Measurements from ENCODE around the gene MYO18B. TPM values are rescaled to one million over a fixed set of nuclear protein-coding genes. Genes with fewer than 3 reads are reported as not detected.

Gene MYO18B
- total and polyA plus RNA-seq, 2 of the 4 experiments (the other 2 are of a cell fraction): under 0.01 TPM; not detected in 1

DNA sequence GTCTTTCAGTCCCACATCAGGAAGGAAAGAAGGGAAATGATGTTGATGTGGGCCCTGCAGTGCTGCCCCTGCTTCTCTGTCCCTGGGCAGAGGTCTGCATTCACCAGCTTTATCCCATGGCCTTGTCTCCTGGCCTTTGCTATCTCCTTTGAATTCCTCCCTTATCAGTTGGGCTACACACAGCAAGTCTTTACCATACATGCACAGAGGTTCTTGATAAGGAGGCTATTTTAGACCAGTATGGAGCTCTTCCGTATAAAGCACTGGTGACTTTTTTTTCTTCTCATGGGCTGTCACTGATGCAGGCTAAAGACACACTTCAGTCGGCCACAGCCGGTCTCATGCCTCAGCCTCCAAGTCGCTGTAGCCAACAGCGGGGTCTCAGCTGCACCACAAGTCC is 20.2 kb downstream of the MYO18B start:
- H3K79me1 ChIP-seq (ENCODE audit: low read depth in 1 of 2, low read length in 2 of 2): no peaks in the 10 kb centered on the region
- H3K23ac ChIP-seq (ENCODE audit: low read depth, low read length): no peak overlapping the region
- 0 out of 2 replicates have a peak overlapping the region, but pooled peaks have one; percentile 40 for H2BK20ac ChIP-seq (ENCODE audit: low read depth, low read length)
- H3K9ac ChIP-seq (ENCODE audit: low read depth, low read length): no peak overlapping the region
- DNase-seq (no peak), ATAC-seq (ENCODE audit: low read depth) (no peak)
- H3K9me3 ChIP-seq (ENCODE audit: control insufficient read depth, insufficient read depth, low read length): peaks cover 12% of the 10 kb centered on the region
- no peak overlapping the region for H3K14ac ChIP-seq (replicated peaks; ENCODE audit: low read depth, low read length)
- no peak overlapping the region for H2BK15ac ChIP-seq (ENCODE audit: low read depth, low read length)
- no peaks in the 10 kb centered on the region for H4K20me1 ChIP-seq (ENCODE audit: insufficient read depth, low read length)
- in situ Hi-C loops (cut with MboI; ENCODE audit: low sequenced_read_pairs): no loop called here
- BruUV-seq (replicated peaks): no TSS peak
- no peaks in the 10 kb centered on the region for H3K27me3 ChIP-seq (ENCODE audit: control insufficient read depth, insufficient read depth, low read length)
- no peaks in the 10 kb centered on the region for H3K36me3 ChIP-seq (ENCODE audit: control insufficient read depth, insufficient read depth, low read length)
- WGBS, 2 experiments (ENCODE audit: extremely low coverage in 2 of 2, insufficient read length in 1 of 2): 60% methylated on average over 1 of the region's 5 CpGs; no CpG with 5 or more reads in 1 of the 2 experiments
- H4K8ac ChIP-seq (ENCODE audit: low read depth in 2 of 2, low read length in 2 of 2): no peak overlapping the region
- H3K9me1 ChIP-seq (ENCODE audit: insufficient read depth, low read length): 0 out of 2 replicates have a peak, but pooled peaks cover 5% of the 10 kb centered on the region
- H2AK5ac ChIP-seq (ENCODE audit: low read depth, low read length): no peak overlapping the region
- no peak overlapping the region for H4K91ac ChIP-seq (ENCODE audit: insufficient read depth, low read depth, low read length)
- H3K27ac ChIP-seq (ENCODE audit: insufficient read depth, low read length): no peak overlapping the region
- intact Hi-C loops (cut with micrococcal nuclease): no loop called here
- H2BK120ac ChIP-seq (ENCODE audit: low read depth, low read length): no peak overlapping the region
- no peak overlapping the region for H3K4me3 ChIP-seq (ENCODE audit: insufficient read depth, low read depth, low read length)
- H3K18ac ChIP-seq (ENCODE audit: low read depth, low read length): no peak overlapping the region
- no peak overlapping the region for H3K56ac ChIP-seq (ENCODE audit: extremely low read depth, insufficient read depth, low read length)
- ChIA-PET CTCF (no interaction called here), POLR2A (ENCODE audit: unreplicated experiment) (no interaction called here)
- H4K5ac ChIP-seq (ENCODE audit: low read depth, low read length): no peak overlapping the region
- no peak overlapping the region for H2AK9ac ChIP-seq (replicated peaks; ENCODE audit: low read depth, low read length, poor library complexity)
- H3K4me1 ChIP-seq (ENCODE audit: control insufficient read depth, insufficient read depth, low read length): no peaks in the 10 kb centered on the region
- H2AFZ ChIP-seq (replicated peaks; ENCODE audit: low read length, poor library complexity): peak overlapping the region; percentile 27
- dilution Hi-C loops (cut with HindIII; ENCODE audit: low sequenced_read_pairs, unreplicated experiment): no loop called here
- no peak overlapping the region for H2BK5ac ChIP-seq (ENCODE audit: low read depth, low read length, poor library complexity, severe bottlenecking)
- TF ChIP-seq CHD1 (IDR thresholded peaks at IDR 0.05; ENCODE audit: low read depth, low read length): no peak
- TF ChIP-seq CEBPB (IDR thresholded peaks at IDR 0.05; ENCODE audit: low read depth, low read length): no peak
- no peak for TF ChIP-seq SMC3 (IDR thresholded peaks at IDR 0.05; ENCODE audit: low read depth, low read length)
- no peak overlapping the region for H3K4me2 ChIP-seq (ENCODE audit: low read depth, low read length)
- H3K4ac ChIP-seq (ENCODE audit: low read depth, low read length): no peak overlapping the region
